Smooth muscle cell (in vitro differentiated cells): Measurements from ENCODE around the gene GNAQ. TPM values are rescaled to one million over a fixed set of nuclear protein-coding genes. Genes with fewer than 3 reads are reported as not detected.

Source experiments
- DNase-seq: peaks from one replicate; lab custom pipeline; 2025; ENCODE audit not compliant: unreplicated experiment; lab: John Stamatoyannopoulos, UW
- H2AFZ ChIP-seq: fragments of 200-600 bp; sonication (generic); 2 replicates; pipeline ENCODE4 v1.6.0; 2016; ENCODE audit warnings: antibody characterized with exemption, low read depth, mild to moderate bottlenecking
- H3F3A ChIP-seq: fragments of 200-600 bp; sonication (generic); 2 replicates; pipeline ENCODE4 v1.6.0; 2017; ENCODE audit warnings: antibody characterized with exemption, low read depth
- H3K27ac ChIP-seq: fragments of 200-600 bp; sonication (generic); 2 replicates; pipeline ENCODE4 v1.5.1; 2016; ENCODE audit warnings: low read depth, mild to moderate bottlenecking
- H3K27me3 ChIP-seq: fragments of 200-600 bp; sonication (generic); 2 replicates; pipeline ENCODE4 v1.6.1; 2016; ENCODE audit warnings: low read depth, mild to moderate bottlenecking
- H3K36me3 ChIP-seq: fragments of 200-600 bp; sonication (generic); 2 replicates; pipeline ENCODE4 v1.5.1; 2016; ENCODE audit warnings: low read depth
- H3K4me1 ChIP-seq: fragments of 200-600 bp; sonication (generic); 2 replicates; pipeline ENCODE4 v1.5.1; 2016; ENCODE audit warnings: low read depth
- H3K4me2 ChIP-seq: fragments of 200-600 bp; sonication (generic); 2 replicates; pipeline ENCODE4 v1.6.0; 2016; ENCODE audit warnings: mild to moderate bottlenecking
- H3K4me3 ChIP-seq: fragments of 200-600 bp; sonication (generic); 2 replicates; pipeline ENCODE4 v1.5.1; 2016; ENCODE audit warnings: mild to moderate bottlenecking
- H3K79me2 ChIP-seq: fragments of 200-600 bp; sonication (generic); 2 replicates; pipeline ENCODE4 v1.6.0; 2016; ENCODE audit warnings: low read depth, mild to moderate bottlenecking
- H3K9ac ChIP-seq: fragments of 200-600 bp; sonication (generic); 2 replicates; pipeline ENCODE4 v1.6.0; 2016; ENCODE audit warnings: low read depth
- H3K9me3 ChIP-seq: fragments of 200-600 bp; sonication (generic); replicated peaks from 2 replicates; pipeline ENCODE4 v1.5.1; 2016; ENCODE audit warnings: low read depth
- H4K20me1 ChIP-seq: fragments of 200-600 bp; sonication (generic); 2 replicates; pipeline ENCODE4 v1.6.0; 2016; ENCODE audit warnings: low read depth
- WGBS: methylation state at CpG from one replicate; pipeline ENCODE4 v1.1.7; 2016; ENCODE audit warnings: low lambda C conversion rate; 5-methylcytosine and 5-hydroxymethylcytosine counted together
- polyA plus RNA-seq: library from polyadenylated mRNA; unstranded; fragments of >200 nt; fragmentation: Nextera tagmentation; extraction: Ambion mirVana; gene quantifications from 2 replicates; pipeline ENCODE4 v1.2.1, GENCODE V29; 2016
- total RNA-seq: library from RNA; depleted of rRNA; stranded (reverse); fragments of >200 nt; gene quantifications from 2 replicates; pipeline ENCODE4 v1.2.3, GENCODE V29; 2014
- TF ChIP-seq, protein P1 (sequence below): fragments of 200-600 bp; sonication (generic); IDR thresholded peaks from 2 replicates; pipeline ENCODE4 v1.5.1; 2017; ENCODE audit warnings: borderline replicate concordance, mild to moderate bottlenecking, antibody characterized with exemption; ENCODE audit not compliant: insufficient read depth, poor library complexity, severe bottlenecking

Gene GNAQ
- total and polyA plus RNA-seq, 2 experiments from 2014 or later, result 12.5 to 41.4 TPM

DNA sequence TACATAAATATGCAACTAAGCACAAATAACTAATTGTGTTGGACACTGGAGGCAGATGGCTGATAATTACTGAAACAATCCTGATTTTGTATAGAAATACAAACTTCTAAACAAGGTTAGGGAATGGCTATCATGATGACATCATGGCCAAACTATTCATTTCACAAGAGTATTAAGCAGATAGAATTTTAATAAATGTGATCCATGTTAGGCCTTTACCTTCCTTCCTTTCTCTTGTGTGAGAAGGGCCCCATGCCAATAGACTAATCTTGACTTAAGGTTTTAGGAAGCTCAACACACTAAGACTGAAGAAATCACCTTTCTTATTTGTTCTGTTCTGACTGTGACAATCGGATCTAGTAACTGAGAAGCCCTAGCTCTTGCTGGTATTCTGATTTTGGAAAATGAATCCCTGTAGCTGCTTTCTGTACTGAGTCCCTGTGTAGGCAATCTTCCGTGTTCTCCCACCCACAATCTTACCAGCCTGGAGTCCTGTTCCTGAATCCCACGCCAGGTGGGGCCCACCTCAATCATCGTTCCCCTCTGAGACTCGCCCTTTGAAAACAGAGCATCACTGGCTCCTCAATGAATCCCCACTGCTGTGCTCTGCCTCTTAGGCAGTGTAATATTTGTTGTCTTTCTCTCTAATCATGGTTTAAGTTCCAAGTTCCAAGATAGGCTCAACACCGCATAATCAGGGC, 214.8 kb downstream of the GNAQ start:
- Histone ChIP-seq H3K4me2 (no peak overlapping the region), H3K27me3 (no peaks in the 10 kb centered on the region), H2AFZ (no peak overlapping the region), H3K9me3 (no peaks in the 10 kb centered on the region), H3K36me3 (peaks cover under 1% of the 10 kb centered on the region), H3K27ac (no peak overlapping the region), H3K4me1 (peaks cover 4% of the 10 kb centered on the region), H3F3A (no peaks in the 10 kb centered on the region), H3K4me3 (no peak overlapping the region), H3K9ac (no peak overlapping the region), H3K79me2 (no peaks in the 10 kb centered on the region), H4K20me1 (peaks cover 9% of the 10 kb centered on the region)
- TF ChIP-seq, protein P1, sequence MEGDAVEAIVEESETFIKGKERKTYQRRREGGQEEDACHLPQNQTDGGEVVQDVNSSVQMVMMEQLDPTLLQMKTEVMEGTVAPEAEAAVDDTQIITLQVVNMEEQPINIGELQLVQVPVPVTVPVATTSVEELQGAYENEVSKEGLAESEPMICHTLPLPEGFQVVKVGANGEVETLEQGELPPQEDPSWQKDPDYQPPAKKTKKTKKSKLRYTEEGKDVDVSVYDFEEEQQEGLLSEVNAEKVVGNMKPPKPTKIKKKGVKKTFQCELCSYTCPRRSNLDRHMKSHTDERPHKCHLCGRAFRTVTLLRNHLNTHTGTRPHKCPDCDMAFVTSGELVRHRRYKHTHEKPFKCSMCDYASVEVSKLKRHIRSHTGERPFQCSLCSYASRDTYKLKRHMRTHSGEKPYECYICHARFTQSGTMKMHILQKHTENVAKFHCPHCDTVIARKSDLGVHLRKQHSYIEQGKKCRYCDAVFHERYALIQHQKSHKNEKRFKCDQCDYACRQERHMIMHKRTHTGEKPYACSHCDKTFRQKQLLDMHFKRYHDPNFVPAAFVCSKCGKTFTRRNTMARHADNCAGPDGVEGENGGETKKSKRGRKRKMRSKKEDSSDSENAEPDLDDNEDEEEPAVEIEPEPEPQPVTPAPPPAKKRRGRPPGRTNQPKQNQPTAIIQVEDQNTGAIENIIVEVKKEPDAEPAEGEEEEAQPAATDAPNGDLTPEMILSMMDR, result no peak
- no peak for DNase-seq
- 98% methylated on average over 6 of the region's 6 CpGs for WGBS

DNA sequence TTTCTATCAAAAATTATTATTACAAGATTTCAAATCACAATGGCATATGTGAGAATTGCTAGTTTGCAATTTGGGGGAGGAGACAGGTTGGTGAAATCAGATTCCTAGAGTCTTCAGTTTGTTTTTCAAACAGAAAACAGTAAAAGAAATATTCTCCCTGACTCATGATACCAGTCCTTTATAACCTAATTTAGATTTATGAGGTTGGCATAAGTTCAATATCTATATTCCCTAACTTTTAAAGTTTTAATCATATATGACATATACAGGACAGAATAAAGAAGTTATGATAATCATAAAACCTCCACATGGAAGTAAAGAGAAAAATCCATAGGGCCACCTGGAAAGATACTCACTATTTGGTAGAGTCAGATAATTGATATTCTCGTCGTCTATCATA, 216.4 kb downstream of the GNAQ start:
- Histone ChIP-seq H3K27me3 (no peaks in the 10 kb centered on the region), H3K4me2 (no peak overlapping the region), H3K79me2 (no peaks in the 10 kb centered on the region), H4K20me1 (peaks cover 10% of the 10 kb centered on the region), H3K4me3 (no peak overlapping the region), H3K4me1 (peaks cover 4% of the 10 kb centered on the region), H3F3A (no peaks in the 10 kb centered on the region), H3K9me3 (no peaks in the 10 kb centered on the region), H3K27ac (no peak overlapping the region), H3K36me3 (peaks cover 2% of the 10 kb centered on the region), H3K9ac (no peak overlapping the region), H2AFZ (no peak overlapping the region)
- TF ChIP-seq, protein P1, result no peak
- WGBS, result 90% methylated on average over 2 of the region's 2 CpGs
- DNase-seq, result no peak

DNA sequence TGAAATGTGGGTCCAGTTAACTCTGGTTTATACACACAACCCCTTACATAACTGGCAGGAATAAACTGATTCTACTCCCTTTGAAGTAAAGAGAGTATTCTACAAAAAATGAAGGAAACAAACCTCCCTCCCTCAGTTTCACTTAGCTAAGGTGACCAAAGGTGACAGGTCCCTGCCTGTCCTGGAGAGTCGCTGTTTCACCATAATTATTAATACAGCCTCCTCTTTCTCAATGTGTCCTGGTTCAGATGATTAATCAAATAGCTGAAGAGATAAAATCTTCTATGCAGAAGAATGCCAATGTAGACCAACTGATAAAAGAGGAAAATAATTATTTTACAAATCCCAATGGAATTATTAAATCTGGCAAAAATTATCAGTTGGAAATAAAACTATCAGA, 219.8 kb downstream of the GNAQ start:
- peaks cover 11% of the 10 kb centered on the region for H4K20me1 ChIP-seq
- H3K4me3 ChIP-seq, result no peak overlapping the region
- peaks cover 5% of the 10 kb centered on the region for H3K36me3 ChIP-seq
- no peak overlapping the region for H3K27ac ChIP-seq
- H3K79me2 ChIP-seq, result no peaks in the 10 kb centered on the region
- H3K4me1 ChIP-seq, result peaks cover 4% of the 10 kb centered on the region
- H3K27me3 ChIP-seq, result no peaks in the 10 kb centered on the region
- H2AFZ ChIP-seq, result no peak overlapping the region
- 100% methylated on average over 1 of the region's 1 CpG for WGBS
- no peak overlapping the region for H3K4me2 ChIP-seq
- no peaks in the 10 kb centered on the region for H3K9me3 ChIP-seq
- TF ChIP-seq, protein P1, result no peak
- DNase-seq, result no peak
- peaks cover 8% of the 10 kb centered on the region for H3F3A ChIP-seq
- H3K9ac ChIP-seq, result no peak overlapping the region

DNA sequence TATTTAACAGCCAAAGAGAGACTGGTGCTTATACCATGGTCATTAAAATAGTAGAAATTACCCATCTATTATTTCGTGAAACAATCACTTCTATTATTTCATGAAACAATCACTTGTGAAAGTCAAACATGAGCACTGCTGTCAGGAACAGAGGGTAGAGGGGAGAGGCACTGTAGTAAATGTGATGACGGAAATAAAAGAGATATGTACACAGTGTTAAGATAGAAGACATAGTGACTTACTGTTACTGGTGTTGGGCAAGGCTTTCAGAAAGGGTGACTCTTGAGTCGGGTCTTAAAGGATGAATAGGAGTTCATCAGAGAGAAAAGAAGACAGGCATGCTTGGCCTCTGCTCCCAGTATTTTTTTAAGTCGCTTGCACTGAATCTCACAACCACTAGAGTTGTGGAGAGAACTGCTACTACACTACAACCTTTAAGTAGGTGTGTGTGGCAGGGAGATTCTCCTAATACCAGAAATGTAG, 220.9 kb downstream of the GNAQ start:
- Histone ChIP-seq H3K27me3 (no peaks in the 10 kb centered on the region), H3K4me2 (no peak overlapping the region), H3K79me2 (peaks cover 5% of the 10 kb centered on the region), H3K9me3 (no peaks in the 10 kb centered on the region), H2AFZ (no peak overlapping the region), H3K4me1 (peaks cover 4% of the 10 kb centered on the region), H3K4me3 (no peak overlapping the region), H3K36me3 (peaks cover 5% of the 10 kb centered on the region), H3F3A (peaks cover 8% of the 10 kb centered on the region), H3K27ac (no peak overlapping the region), H3K9ac (no peak overlapping the region), H4K20me1 (peaks cover 8% of the 10 kb centered on the region)
- TF ChIP-seq, protein P1, result no peak
- no peak for DNase-seq
- WGBS, result 94% methylated on average over 4 of the region's 4 CpGs
